GM20431 (cell line): ENCODE measurements around the gene MAST4.
"Not testable (repeated sequence)": the region's sequence is repeated elsewhere in the genome, so short reads cannot be mapped to it uniquely, and the experiment has no call there.

Experiments used
- in situ Hi-C: fragments of 300-500 bp; cut with MseI, MboI; formaldehyde crosslinking; loops from one replicate; pipeline ENCODE4 v1.15.0; 2020; ENCODE audit warnings: low sequenced_read_pairs; ENCODE audit not compliant: unreplicated experiment

Gene MAST4

GRCh38 chr5:67160272-67160671 lies 564.1 kb downstream of the MAST4 start:
- in situ Hi-C loops, result no loop called here

- in situ Hi-C loops, result no loop called here
Observed at GRCh38 chr5:67160985-67161384, 564.8 kb downstream of the MAST4 start.

- in situ Hi-C loops, result no loop called here
Observed at GRCh38 chr5:67161767-67162166, 565.6 kb downstream of the MAST4 start.

GRCh38 chr5:67163231-67163756 lies 567.1 kb downstream of the MAST4 start:
- in situ Hi-C loops, result no loop called here

GRCh38 chr5:67163863-67164595 lies 567.8 kb downstream of the MAST4 start:
- in situ Hi-C loops, result no loop called here

- in situ Hi-C loops, result no loop called here
Observed at GRCh38 chr5:67164856-67165525, 568.8 kb downstream of the MAST4 start.

GRCh38 chr5:67165526-67166459 lies 569.6 kb downstream of the MAST4 start:
- in situ Hi-C loops, result no loop called here

- in situ Hi-C loops, result no loop called here
Observed at GRCh38 chr5:67166460-67167285, 570.5 kb downstream of the MAST4 start.

- in situ Hi-C loops, result no loop called here
Observed at GRCh38 chr5:67168069-67168468, 571.9 kb downstream of the MAST4 start.

- in situ Hi-C loops, result no loop called here
Observed at GRCh38 chr5:67170767-67171166, 574.6 kb downstream of the MAST4 start.

GRCh38 chr5:67173351-67173750 lies 577.2 kb downstream of the MAST4 start:
- in situ Hi-C loops, result not testable (repeated sequence)

- in situ Hi-C loops, result no loop called here
Observed at GRCh38 chr5:67173959-67174358, 577.8 kb downstream of the MAST4 start.

- in situ Hi-C loops, result no loop called here
Observed at GRCh38 chr5:67176936-67177335, 580.7 kb downstream of the MAST4 start.

GRCh38 chr5:67178085-67178484 lies 581.9 kb downstream of the MAST4 start:
- in situ Hi-C loops, result no loop called here

GRCh38 chr5:67178966-67179365 lies 582.8 kb downstream of the MAST4 start:
- in situ Hi-C loops, result no loop called here

GRCh38 chr5:67179697-67180361 lies 583.6 kb downstream of the MAST4 start:
- in situ Hi-C loops, result no loop called here

- in situ Hi-C loops, result no loop called here
Observed at GRCh38 chr5:67181648-67182221, 585.5 kb downstream of the MAST4 start.

- in situ Hi-C loops, result no loop called here
Observed at GRCh38 chr5:67182301-67182790, 586.2 kb downstream of the MAST4 start.

- in situ Hi-C loops, result no loop called here
Observed at GRCh38 chr5:67183859-67184258, 587.7 kb downstream of the MAST4 start.
